ENCODE data around the gene MARS1. TPM values are rescaled to one million over a fixed set of nuclear protein-coding genes. Genes with fewer than 3 reads are reported as not detected.
"Not testable (repeated sequence)": the region's sequence is repeated elsewhere in the genome, so short reads cannot be mapped to it uniquely, and the experiment has no call there.

MARS1 gene
- total and polyA plus RNA-seq, 3 experiments from 2014 or later: 89.8 to 398 (median 386) TPM

- Histone ChIP-seq H3K4me3 (ENCODE audit: low read length) (no peak overlapping the region), H3K9me3 (ENCODE audit: low read length) (no peaks in the 10 kb centered on the region), H3K4me1 (ENCODE audit: insufficient read depth, low read length) (no peaks in the 10 kb centered on the region), H3K27me3 (ENCODE audit: insufficient read depth, low read length, poor library complexity, severe bottlenecking) (no peaks in the 10 kb centered on the region), H3K27ac (ENCODE audit: low read depth, low read length) (no peak overlapping the region), H3K36me3 (ENCODE audit: insufficient read depth, low read length) (peaks cover 47% of the 10 kb centered on the region)
- Mint-ChIP-seq H3K27ac (peak overlapping the region in 5 of 8 donors; percentile 31 to 93 (median 64)), H3K9me3 (no peaks in the 10 kb centered on the region), H3K27me3 (no peaks in the 10 kb centered on the region), H3K4me1 (peaks cover 0 to 6% (median 0%) of the 10 kb centered on the region in 3 donors), H3K4me3 (no peak overlapping the region), H3K36me3 (peaks cover 8 to 72% (median 21%) of the 10 kb centered on the region in 3 donors)
- POLR2A ChIA-PET: interaction anchor here (0.8 kb wide), 1 partner anchor 35 kb away, joined by 7 read pairs; no protein-coding TSS in a partner anchor
- CTCF ChIA-PET: interaction anchor here (1.3 kb wide), 1 partner anchor 49 kb away, joined by 3 read pairs; no protein-coding TSS in a partner anchor
- DNase-seq: peak in 1 of 5 donors; percentile 18
These were observed 23.9 kb downstream of the MARS1 start for GRCh38 chr12:57511588-57512325.

GRCh38 chr12:57512665-57513064 is 24.8 kb downstream of the MARS1 start:
- H3K4me3 ChIP-seq (ENCODE audit: low read length): no peak overlapping the region
- POLR2A ChIA-PET: no interaction called here
- no peaks in the 10 kb centered on the region for H3K9me3 ChIP-seq (ENCODE audit: low read length)
- no peaks in the 10 kb centered on the region for H3K4me1 ChIP-seq (ENCODE audit: insufficient read depth, low read length)
- Mint-ChIP-seq H3K27me3 (no peaks in the 10 kb centered on the region), H3K27ac (peak overlapping the region in 7 of 8 donors; percentile 47 to 93 (median 69)), H3K4me1 (peaks cover 2 to 9% (median 5%) of the 10 kb centered on the region in 3 donors), H3K4me3 (no peak overlapping the region), H3K36me3 (peaks cover 8 to 81% (median 21%) of the 10 kb centered on the region in 3 donors), H3K9me3 (no peaks in the 10 kb centered on the region)
- H3K27me3 ChIP-seq (ENCODE audit: insufficient read depth, low read length, poor library complexity, severe bottlenecking): no peaks in the 10 kb centered on the region
- DNase-seq: no peak
- H3K36me3 ChIP-seq (ENCODE audit: insufficient read depth, low read length): peaks cover 54% of the 10 kb centered on the region
- CTCF ChIA-PET: no interaction called here
- no peak overlapping the region for H3K27ac ChIP-seq (ENCODE audit: low read depth, low read length)

GRCh38 chr12:57513266-57513665 is 25.4 kb downstream of the MARS1 start:
- Mint-ChIP-seq H3K9me3 (no peaks in the 10 kb centered on the region), H3K36me3 (peaks cover 8 to 84% (median 21%) of the 10 kb centered on the region in 3 donors), H3K4me1 (peaks cover 5 to 14% (median 9%) of the 10 kb centered on the region in 3 donors), H3K27me3 (no peaks in the 10 kb centered on the region), H3K27ac (peak overlapping the region in 4 of 8 donors; percentile 33 to 80 (median 57)), H3K4me3 (no peak overlapping the region)
- ChIA-PET CTCF (interaction anchor here (1.3 to 1.5 kb wide), 2 partner anchors 54 to 60 kb away, joined by 3 read pairs; partner anchors contain the start of gene GLI1), POLR2A (no interaction called here)
- DNase-seq: no peak
- H3K9me3 ChIP-seq (ENCODE audit: low read length): no peaks in the 10 kb centered on the region
- H3K27ac ChIP-seq (ENCODE audit: low read depth, low read length): no peak overlapping the region
- peaks cover 4% of the 10 kb centered on the region for H3K4me1 ChIP-seq (ENCODE audit: insufficient read depth, low read length)
- H3K4me3 ChIP-seq (ENCODE audit: low read length): no peak overlapping the region
- H3K36me3 ChIP-seq (ENCODE audit: insufficient read depth, low read length): peaks cover 54% of the 10 kb centered on the region
- no peaks in the 10 kb centered on the region for H3K27me3 ChIP-seq (ENCODE audit: insufficient read depth, low read length, poor library complexity, severe bottlenecking)

- H3K27me3 Mint-ChIP-seq; H3K4me3 ChIP-seq (ENCODE audit: low read length); H3K4me1 ChIP-seq (ENCODE audit: insufficient read depth, low read length); H3K4me3 Mint-ChIP-seq; DNase-seq; H3K27ac ChIP-seq (ENCODE audit: low read depth, low read length); H3K9me3 Mint-ChIP-seq; H3K27me3 ChIP-seq (ENCODE audit: insufficient read depth, low read length, poor library complexity, severe bottlenecking); POLR2A ChIA-PET; H3K9me3 ChIP-seq (ENCODE audit: low read length): not testable (repeated sequence)
- peaks cover 10 to 18% (median 13%) of the 10 kb centered on the region in 3 donors for H3K4me1 Mint-ChIP-seq
- peaks cover 54% of the 10 kb centered on the region for H3K36me3 ChIP-seq (ENCODE audit: insufficient read depth, low read length)
- CTCF ChIA-PET: interaction anchor here (1.3 to 1.5 kb wide), 2 partner anchors 55 to 61 kb away, joined by 3 read pairs; partner anchors contain the start of gene GLI1
- peak overlapping the region in 1 of 8 donors; percentile 58 for H3K27ac Mint-ChIP-seq
- peaks cover 8 to 84% (median 23%) of the 10 kb centered on the region in 3 donors for H3K36me3 Mint-ChIP-seq
These were observed 25.8 kb downstream of the MARS1 start for GRCh38 chr12:57513677-57514076.

GRCh38 chr12:57514246-57514645 is 26.4 kb downstream of the MARS1 start:
- H3K27ac Mint-ChIP-seq; DNase-seq; H3K9me3 ChIP-seq (ENCODE audit: low read length); H3K9me3 Mint-ChIP-seq; H3K27ac ChIP-seq (ENCODE audit: low read depth, low read length); H3K27me3 ChIP-seq (ENCODE audit: insufficient read depth, low read length, poor library complexity, severe bottlenecking); H3K27me3 Mint-ChIP-seq; POLR2A ChIA-PET; H3K4me3 ChIP-seq (ENCODE audit: low read length): not testable (repeated sequence)
- CTCF ChIA-PET: interaction anchor here (0.7 to 1.5 kb wide), 5 partner anchors 25 to 66 kb away, joined by 3 to 4 read pairs (median 3); partner anchors contain the start of gene GLI1
- H3K36me3 Mint-ChIP-seq: peaks cover 8 to 83% (median 24%) of the 10 kb centered on the region in 3 donors
- peaks cover 54% of the 10 kb centered on the region for H3K36me3 ChIP-seq (ENCODE audit: insufficient read depth, low read length)
- H3K4me1 Mint-ChIP-seq: peaks cover 15 to 23% (median 19%) of the 10 kb centered on the region in 3 donors
- peaks cover 14% of the 10 kb centered on the region for H3K4me1 ChIP-seq (ENCODE audit: insufficient read depth, low read length)
- H3K4me3 Mint-ChIP-seq: peak overlapping the region in 1 of 7 donors; percentile 66

GRCh38 chr12:57514720-57515407 is 27.0 kb downstream of the MARS1 start:
- no peak for DNase-seq
- Mint-ChIP-seq H3K36me3 (peaks cover 8 to 81% (median 25%) of the 10 kb centered on the region in 3 donors), H3K9me3 (no peaks in the 10 kb centered on the region), H3K4me1 (peaks cover 19 to 27% (median 25%) of the 10 kb centered on the region in 3 donors), H3K4me3 (no peak overlapping the region), H3K27me3 (no peaks in the 10 kb centered on the region), H3K27ac (peak overlapping the region in 1 of 8 donors; percentile 93)
- no peak overlapping the region for H3K27ac ChIP-seq (ENCODE audit: low read depth, low read length)
- peaks cover 18% of the 10 kb centered on the region for H3K4me1 ChIP-seq (ENCODE audit: insufficient read depth, low read length)
- ChIA-PET POLR2A (interaction anchor here (0.5 to 1.0 kb wide), 2 partner anchors 35 to 301 kb away, joined by 6 to 7 read pairs; partner anchors contain the start of gene ARHGAP9), CTCF (interaction anchor here (0.7 to 1.5 kb wide), 5 partner anchors 24 to 66 kb away, joined by 3 to 4 read pairs (median 3); partner anchors contain the start of gene GLI1)
- no peak overlapping the region for H3K4me3 ChIP-seq (ENCODE audit: low read length)
- H3K9me3 ChIP-seq (ENCODE audit: low read length): no peaks in the 10 kb centered on the region
- no peaks in the 10 kb centered on the region for H3K27me3 ChIP-seq (ENCODE audit: insufficient read depth, low read length, poor library complexity, severe bottlenecking)
- peaks cover 54% of the 10 kb centered on the region for H3K36me3 ChIP-seq (ENCODE audit: insufficient read depth, low read length)

- Mint-ChIP-seq H3K4me3 (peak overlapping the region in 1 of 7 donors; percentile 46), H3K27ac (peak overlapping the region in 5 of 8 donors; percentile 11 to 93 (median 35)), H3K36me3 (peaks cover 8 to 83% (median 25%) of the 10 kb centered on the region in 3 donors), H3K9me3 (no peaks in the 10 kb centered on the region), H3K4me1 (peaks cover 22 to 29% (median 27%) of the 10 kb centered on the region in 3 donors), H3K27me3 (no peaks in the 10 kb centered on the region)
- Histone ChIP-seq H3K9me3 (ENCODE audit: low read length) (no peaks in the 10 kb centered on the region), H3K4me3 (ENCODE audit: low read length) (no peak overlapping the region), H3K27ac (ENCODE audit: low read depth, low read length) (no peak overlapping the region), H3K4me1 (ENCODE audit: insufficient read depth, low read length) (peaks cover 18% of the 10 kb centered on the region), H3K27me3 (ENCODE audit: insufficient read depth, low read length, poor library complexity, severe bottlenecking) (no peaks in the 10 kb centered on the region), H3K36me3 (ENCODE audit: insufficient read depth, low read length) (peaks cover 54% of the 10 kb centered on the region)
- CTCF ChIA-PET: interaction anchor here (1.3 kb wide), 1 partner anchor 39 kb away, joined by 4 read pairs; no protein-coding TSS in a partner anchor
- POLR2A ChIA-PET: interaction anchor here (0.5 to 1.0 kb wide), 2 partner anchors 36 to 302 kb away, joined by 6 to 7 read pairs; partner anchors contain the start of gene ARHGAP9
- DNase-seq: no peak
These were observed 27.6 kb downstream of the MARS1 start for GRCh38 chr12:57515408-57515933.

All from CD8-positive, alpha-beta memory T cell (primary cell).